Karpas-422 (cell line): ENCODE data around the gene NPAT. TPM values are rescaled to one million over a fixed set of nuclear protein-coding genes. Genes with fewer than 3 reads are reported as not detected.

Experiments
- DNase-seq: peaks from one replicate; pipeline ENCODE4 v3.0.0-alpha.2; 2015
- H2AFZ ChIP-seq: fragments of 200-600 bp; sonication (generic); 2 replicates; pipeline ENCODE4 v1.6.1; 2014; ENCODE audit warnings: antibody characterized with exemption, low read length, mixed read lengths
- H3K27ac ChIP-seq: fragments of 200-600 bp; sonication (generic); 2 replicates; pipeline ENCODE4 v1.5.1; 2014; ENCODE audit warnings: mild to moderate bottlenecking, low read length, moderate library complexity
- H3K27me3 ChIP-seq: fragments of 200-600 bp; sonication (generic); 2 replicates; pipeline ENCODE4 v1.6.1; 2014; ENCODE audit warnings: low read length, mixed read lengths
- H3K36me3 ChIP-seq: fragments of 200-600 bp; sonication (generic); 2 replicates; pipeline ENCODE4 v1.6.1; 2014; ENCODE audit warnings: low read length, mixed read lengths; ENCODE audit not compliant: insufficient read depth
- H3K4me1 ChIP-seq: fragments of 200-600 bp; sonication (generic); 2 replicates; pipeline ENCODE4 v1.6.1; 2014; ENCODE audit warnings: mild to moderate bottlenecking, low read length, mixed read lengths
- H3K4me2 ChIP-seq: fragments of 200-600 bp; sonication (generic); 2 replicates; pipeline ENCODE4 v1.6.1; 2014; ENCODE audit warnings: low read length, low read depth, mild to moderate bottlenecking; ENCODE audit not compliant: poor library complexity, severe bottlenecking
- H3K4me3 ChIP-seq: fragments of 200-600 bp; sonication (generic); 2 replicates; pipeline ENCODE4 v1.5.1; 2014; ENCODE audit warnings: mild to moderate bottlenecking, antibody characterized with exemption, low read length, mixed read lengths
- H3K79me2 ChIP-seq: fragments of 200-600 bp; sonication (generic); 2 replicates; pipeline ENCODE4 v1.6.1; 2014; ENCODE audit warnings: mild to moderate bottlenecking, low read length, mixed read lengths
- H3K9ac ChIP-seq: fragments of 200-600 bp; sonication (generic); 2 replicates; pipeline ENCODE4 v1.6.0; 2014; ENCODE audit warnings: low read length
- H3K9me2 ChIP-seq: fragments of 200-600 bp; sonication (generic), shearing (Covaris generic); replicated peaks from 2 replicates; pipeline ENCODE4 v1.6.0; 2014; ENCODE audit warnings: mild to moderate bottlenecking, low read length, moderate library complexity; ENCODE audit not compliant: insufficient read depth
- H3K9me3 ChIP-seq: fragments of 300-700, 200-600 bp; sonication (generic); 2 replicates; pipeline ENCODE4 v1.6.1; 2014; ENCODE audit warnings: low read length, mixed read lengths
- H4K20me1 ChIP-seq: fragments of 200-600 bp; sonication (generic); 2 replicates; pipeline ENCODE4 v1.6.1; 2014; ENCODE audit warnings: mild to moderate bottlenecking, antibody characterized with exemption, low read length, low read depth; ENCODE audit not compliant: insufficient read depth
- total RNA-seq: library from RNA; depleted of rRNA; stranded (reverse); fragments of >200 nt; shearing (Covaris generic); gene quantifications from 2 replicates; pipeline ENCODE4 v1.2.3, GENCODE V29; 2014; ENCODE audit warnings: low replicate concordance

NPAT gene
- total RNA-seq, 1 experiment from 2014 or later = 77.1 TPM

GRCh38 chr11:108237058-108237481, 14.6 kb upstream of the NPAT start:
- H4K20me1 ChIP-seq = no peaks in the 10 kb centered on the region
- no peak for DNase-seq

DNA sequence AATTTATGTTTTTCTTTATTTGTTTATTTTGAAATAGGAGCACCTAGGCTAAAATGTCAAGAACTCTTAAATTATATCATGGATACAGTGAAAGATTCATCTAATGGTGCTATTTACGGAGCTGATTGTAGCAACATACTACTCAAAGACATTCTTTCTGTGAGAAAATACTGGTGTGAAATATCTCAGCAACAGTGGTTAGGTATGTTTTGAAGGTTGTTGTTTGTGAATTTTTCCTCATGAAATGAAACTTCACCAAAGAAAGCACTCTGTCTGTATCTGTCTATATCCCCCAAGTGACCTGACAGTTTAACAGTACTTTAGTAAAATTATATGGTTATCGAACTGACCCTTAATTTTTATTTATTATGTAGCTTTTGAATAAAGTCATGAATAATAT, 13.2 kb upstream of the NPAT start:
- H3K36me3 ChIP-seq = peaks cover 84% of the 10 kb centered on the region
- no peaks in the 10 kb centered on the region for H3K4me1 ChIP-seq
- H3K4me3 ChIP-seq = no peak overlapping the region

More at GRCh38 chr11:108237058-108237481, 14.6 kb upstream of the NPAT start:
- Histone ChIP-seq H3K27ac (no peak overlapping the region), H3K4me1 (no peaks in the 10 kb centered on the region), H3K9ac (no peak overlapping the region), H3K27me3 (no peaks in the 10 kb centered on the region), H3K4me2 (no peak overlapping the region), H3K79me2 (peaks cover 77% of the 10 kb centered on the region), H3K4me3 (no peak overlapping the region), H3K36me3 (peaks cover 82% of the 10 kb centered on the region), H2AFZ (no peak overlapping the region), H3K9me2 (no peaks in the 10 kb centered on the region), H3K9me3 (no peaks in the 10 kb centered on the region)

DNA sequence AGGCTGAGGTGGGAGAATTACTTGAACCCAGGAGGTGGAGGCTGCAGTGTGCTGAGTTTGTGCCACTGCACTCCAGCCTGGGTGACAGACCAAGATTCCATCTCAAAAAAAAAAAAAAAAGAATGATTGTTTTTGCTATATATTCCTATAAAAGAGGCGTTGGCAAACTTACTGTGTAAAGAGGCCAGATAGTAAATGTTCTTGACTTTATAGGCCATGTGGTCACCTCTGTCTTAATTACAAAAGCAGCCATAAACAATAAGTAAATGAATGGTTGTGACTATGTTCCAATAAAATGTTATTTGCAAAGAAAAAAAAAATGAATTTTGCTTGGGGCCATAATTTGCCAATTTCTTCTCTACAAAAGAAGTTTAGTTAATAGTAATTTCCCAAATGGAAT, 12.8 kb upstream of the NPAT start:
- H3K79me2 ChIP-seq = peaks cover 80% of the 10 kb centered on the region
- H3K4me2 ChIP-seq = no peak overlapping the region
- H4K20me1 ChIP-seq = no peaks in the 10 kb centered on the region
- H3K9me2 ChIP-seq = no peaks in the 10 kb centered on the region
- H2AFZ ChIP-seq = no peak overlapping the region
- peaks cover 85% of the 10 kb centered on the region for H3K36me3 ChIP-seq
- H3K27ac ChIP-seq = no peak overlapping the region
- no peaks in the 10 kb centered on the region for H3K4me1 ChIP-seq
- no peak overlapping the region for H3K9ac ChIP-seq
- H3K27me3 ChIP-seq = no peaks in the 10 kb centered on the region
- DNase-seq = no peak
- no peaks in the 10 kb centered on the region for H3K9me3 ChIP-seq
- H3K4me3 ChIP-seq = no peak overlapping the region

More for the DNA sequence above, 13.2 kb upstream of the NPAT start:
- Histone ChIP-seq H3K9me2 (no peaks in the 10 kb centered on the region), H3K27ac (no peak overlapping the region), H2AFZ (no peak overlapping the region), H3K27me3 (no peaks in the 10 kb centered on the region), H3K4me2 (no peak overlapping the region), H3K9ac (no peak overlapping the region), H3K79me2 (peaks cover 79% of the 10 kb centered on the region), H4K20me1 (no peaks in the 10 kb centered on the region), H3K9me3 (no peaks in the 10 kb centered on the region)
- DNase-seq = no peak

DNA sequence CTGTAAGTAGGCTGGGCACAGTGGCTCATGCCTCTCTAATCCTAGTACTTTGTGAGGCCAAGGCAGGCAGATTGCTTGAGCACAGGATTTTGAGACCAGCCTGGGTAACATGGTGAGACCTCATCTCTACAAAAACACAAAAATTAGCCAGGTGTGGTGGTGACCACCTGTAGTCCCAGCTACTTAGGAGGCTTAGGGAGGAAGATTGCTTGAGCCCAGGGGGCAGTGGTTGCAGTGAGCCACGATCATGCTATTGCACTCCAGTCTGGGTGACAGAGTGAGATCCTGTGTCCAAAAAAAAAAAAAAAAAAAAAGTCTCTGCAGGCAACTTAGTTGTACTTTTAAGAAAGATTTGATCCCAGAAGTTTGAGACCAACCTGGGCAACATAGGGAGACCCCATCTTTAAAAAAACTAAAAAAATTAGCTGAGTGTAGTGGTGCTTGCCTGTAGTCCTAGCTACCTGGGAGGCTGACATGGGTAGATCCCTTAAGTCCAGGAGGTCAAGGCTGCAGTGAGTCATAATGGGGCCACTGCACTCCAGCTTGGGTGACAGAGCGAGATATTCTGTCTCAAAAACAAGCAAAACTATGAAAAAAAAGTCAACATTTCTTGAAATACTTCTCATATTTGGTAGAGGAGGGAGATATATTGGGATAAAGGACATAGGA, 11.0 kb upstream of the NPAT start:
- Histone ChIP-seq H3K79me2 (peaks cover 86% of the 10 kb centered on the region), H2AFZ (no peak overlapping the region), H3K27me3 (no peaks in the 10 kb centered on the region), H3K27ac (no peak overlapping the region), H3K4me2 (no peak overlapping the region), H3K9me2 (no peaks in the 10 kb centered on the region), H4K20me1 (no peaks in the 10 kb centered on the region), H3K4me1 (no peaks in the 10 kb centered on the region), H3K9ac (no peak overlapping the region), H3K4me3 (no peak overlapping the region), H3K9me3 (no peaks in the 10 kb centered on the region), H3K36me3 (peaks cover 86% of the 10 kb centered on the region)
- DNase-seq = no peak

DNA sequence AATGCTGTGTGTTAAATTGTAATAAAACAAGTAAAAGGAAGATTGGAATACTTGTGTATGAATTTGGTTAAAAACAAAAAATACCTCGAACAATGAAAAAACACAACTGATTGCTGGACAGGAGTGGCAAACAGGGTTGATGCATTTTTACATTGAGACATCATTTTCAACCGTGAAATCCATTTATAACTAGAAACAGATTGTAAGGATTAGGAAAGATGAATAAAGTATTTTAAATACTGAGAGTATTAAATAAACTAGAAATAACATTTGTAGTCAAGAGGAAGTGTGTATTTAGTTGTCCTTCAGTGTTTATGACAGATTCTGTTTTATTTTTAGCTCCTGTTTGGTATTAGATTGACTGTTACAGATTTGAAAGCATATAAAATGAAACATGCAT, 5.8 kb upstream of the NPAT start:
- Histone ChIP-seq H3K9me2 (no peaks in the 10 kb centered on the region), H3K4me1 (peaks cover 30% of the 10 kb centered on the region), H4K20me1 (peaks cover 5% of the 10 kb centered on the region; the same call in 1 of the 2 replicates), H2AFZ (no peak overlapping the region), H3K4me2 (no peak overlapping the region), H3K4me3 (no peak overlapping the region), H3K9ac (no peak overlapping the region), H3K79me2 (peaks cover 95% of the 10 kb centered on the region), H3K36me3 (peaks cover 65% of the 10 kb centered on the region), H3K27me3 (no peaks in the 10 kb centered on the region), H3K27ac (peak overlapping the region; percentile 0; the same call in 1 of the 2 replicates), H3K9me3 (no peaks in the 10 kb centered on the region)
- DNase-seq = no peak

DNA sequence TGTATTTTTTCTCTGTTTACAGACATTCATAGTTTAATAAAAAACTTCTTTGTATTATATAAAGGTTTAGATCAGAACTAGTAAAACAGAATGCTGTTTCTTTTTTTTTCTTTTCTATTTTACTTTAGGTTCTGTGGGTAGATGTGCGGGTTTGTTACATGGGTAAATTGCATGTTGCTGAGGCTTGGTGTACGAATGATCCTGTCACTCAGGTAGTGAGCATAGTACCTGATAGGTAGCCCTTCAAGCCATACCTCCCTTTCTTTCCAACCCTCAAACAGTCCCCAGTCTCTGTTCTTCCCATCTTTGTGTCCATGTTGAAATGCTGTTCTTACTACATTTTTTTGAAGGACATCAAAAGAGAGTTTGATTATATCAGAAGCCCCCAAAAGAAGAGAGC, 3.6 kb upstream of the NPAT start:
- Histone ChIP-seq H3K4me2 (peak overlapping the region; percentile 83), H3K79me2 (peaks cover 95% of the 10 kb centered on the region), H3K36me3 (peaks cover 50% of the 10 kb centered on the region), H3K9me3 (no peaks in the 10 kb centered on the region), H3K9ac (peak overlapping the region; percentile 1; the same call in 1 of the 2 replicates), H3K27me3 (no peaks in the 10 kb centered on the region), H2AFZ (no peak overlapping the region), H3K27ac (peak overlapping the region; percentile 87), H4K20me1 (peaks cover 14% of the 10 kb centered on the region), H3K4me3 (peak overlapping the region; percentile 2), H3K4me1 (peaks cover 34% of the 10 kb centered on the region), H3K9me2 (no peaks in the 10 kb centered on the region)
- DNase-seq = no peak

GRCh38 chr11:108224911-108225786, 2.7 kb upstream of the NPAT start:
- Histone ChIP-seq H3K79me2 (peaks cover 95% of the 10 kb centered on the region), H4K20me1 (peaks cover 22% of the 10 kb centered on the region), H3K9me2 (no peaks in the 10 kb centered on the region), H3K9me3 (no peaks in the 10 kb centered on the region), H3K9ac (peak overlapping the region; percentile 81), H3K36me3 (peaks cover 48% of the 10 kb centered on the region), H2AFZ (0 out of 2 replicates have a peak overlapping the region, but pooled peaks have one; percentile 11), H3K4me3 (peak overlapping the region; percentile 74), H3K4me1 (peaks cover 43% of the 10 kb centered on the region), H3K27me3 (no peaks in the 10 kb centered on the region), H3K27ac (peak overlapping the region; percentile 87), H3K4me2 (peak overlapping the region; percentile 83)
- peak; percentile 92 for DNase-seq

- H3K36me3 ChIP-seq = peaks cover 48% of the 10 kb centered on the region
Observed at GRCh38 chr11:108224366-108224765, 1.9 kb upstream of the NPAT start.

More at GRCh38 chr11:108224366-108224765, 1.9 kb upstream of the NPAT start:
- no peaks in the 10 kb centered on the region for H3K27me3 ChIP-seq
- H3K9me3 ChIP-seq = no peaks in the 10 kb centered on the region
- H4K20me1 ChIP-seq = peaks cover 30% of the 10 kb centered on the region
- H3K9ac ChIP-seq = peak overlapping the region; percentile 81
- H2AFZ ChIP-seq = no peak overlapping the region
- H3K9me2 ChIP-seq = no peaks in the 10 kb centered on the region
- H3K79me2 ChIP-seq = peaks cover 95% of the 10 kb centered on the region
- peak overlapping the region; percentile 83 for H3K4me2 ChIP-seq
- peak; percentile 77 for DNase-seq
- H3K4me1 ChIP-seq = peaks cover 50% of the 10 kb centered on the region
- peak overlapping the region; percentile 74 for H3K4me3 ChIP-seq
- peak overlapping the region; percentile 87 for H3K27ac ChIP-seq
